DMS 273 treated with DMSO at 0.1 percent for 48 hours (cell line): ENCODE measurements around the gene INTS12.
"Not testable (repeated sequence)": the region's sequence is repeated elsewhere in the genome, so short reads cannot be mapped to it uniquely, and the experiment has no call there.

ENCODE experiments used
- DNase-seq: peaks from one replicate; lab custom pipeline; 2025; lab: John Stamatoyannopoulos, UW

The INTS12 gene, protein sequence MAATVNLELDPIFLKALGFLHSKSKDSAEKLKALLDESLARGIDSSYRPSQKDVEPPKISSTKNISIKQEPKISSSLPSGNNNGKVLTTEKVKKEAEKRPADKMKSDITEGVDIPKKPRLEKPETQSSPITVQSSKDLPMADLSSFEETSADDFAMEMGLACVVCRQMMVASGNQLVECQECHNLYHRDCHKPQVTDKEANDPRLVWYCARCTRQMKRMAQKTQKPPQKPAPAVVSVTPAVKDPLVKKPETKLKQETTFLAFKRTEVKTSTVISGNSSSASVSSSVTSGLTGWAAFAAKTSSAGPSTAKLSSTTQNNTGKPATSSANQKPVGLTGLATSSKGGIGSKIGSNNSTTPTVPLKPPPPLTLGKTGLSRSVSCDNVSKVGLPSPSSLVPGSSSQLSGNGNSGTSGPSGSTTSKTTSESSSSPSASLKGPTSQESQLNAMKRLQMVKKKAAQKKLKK

DNA sequence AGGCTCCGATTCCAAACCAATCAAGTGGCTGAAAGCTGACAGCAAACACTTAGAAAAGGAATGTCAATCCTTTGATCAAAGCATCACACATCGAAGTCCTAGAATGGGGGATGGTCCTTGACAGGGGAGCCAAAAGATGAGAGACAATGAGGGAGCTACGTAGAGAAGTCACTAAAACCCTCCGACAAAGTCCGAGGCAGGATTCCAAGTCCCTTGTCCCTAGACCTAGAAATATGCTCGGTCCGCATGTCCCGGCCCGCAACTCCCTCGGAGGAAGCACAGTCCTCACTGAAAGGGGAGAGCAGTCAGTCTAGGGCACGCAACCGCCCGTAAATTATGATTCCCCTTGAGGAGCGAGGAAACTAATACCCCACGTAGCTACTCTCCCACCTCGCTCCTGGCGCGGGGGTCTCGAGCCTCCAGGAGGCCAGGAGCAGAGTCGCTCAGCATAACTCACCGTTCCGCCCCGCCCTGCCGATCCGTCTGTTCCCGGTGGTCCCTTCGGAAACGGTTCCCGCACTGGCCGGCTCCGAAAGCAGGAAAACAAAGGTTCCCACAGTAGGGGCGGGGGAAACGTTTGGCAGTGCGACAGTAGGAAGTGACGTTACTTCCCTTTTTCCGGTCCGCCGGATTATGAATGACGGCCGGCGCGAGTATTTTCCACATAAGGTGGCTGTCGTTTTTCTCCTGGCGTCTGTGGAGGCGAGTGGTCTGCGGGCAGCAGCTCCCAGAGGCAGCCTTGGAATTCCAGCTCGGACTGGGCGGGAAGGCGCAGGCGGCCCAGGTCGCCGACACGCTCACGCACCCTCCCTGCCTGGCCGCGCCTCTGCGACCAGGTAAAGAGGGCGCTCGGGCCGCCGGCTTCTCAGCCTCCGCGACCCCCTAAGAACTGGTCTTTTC lies at the start of gene INTS12, which contains the start of gene GSTCD:
TSS of gene INTS12 (minus strand) at position 509 of the 900 bp plus-strand sequence. CDS start 8,684 bp downstream, outside the sequence.
TSS of gene GSTCD (plus strand) at position 604 of the 900 bp plus-strand sequence. CDS start 8,830 bp downstream, outside the sequence.
- DNase-seq: peak; percentile 75

DNA sequence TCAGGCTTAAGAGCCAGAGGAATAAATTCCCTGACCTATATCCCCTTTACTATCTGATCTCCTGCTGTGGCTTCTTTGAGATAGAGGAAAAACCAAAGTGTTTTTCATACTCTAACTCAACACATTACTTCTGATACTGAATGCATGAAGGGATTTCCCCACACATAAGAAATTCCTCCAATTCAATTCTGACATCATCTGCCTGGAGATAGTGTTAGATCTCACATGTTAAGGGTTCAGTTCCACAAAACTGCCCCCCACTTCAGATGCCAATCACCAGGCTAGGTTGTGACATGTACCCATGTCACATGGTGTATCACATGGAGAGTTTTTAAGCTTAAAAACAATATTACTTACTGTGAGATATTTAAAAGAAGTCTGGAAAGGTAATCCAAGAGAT lies 46.9 kb upstream of the INTS12 start:
- no peak for DNase-seq

DNA sequence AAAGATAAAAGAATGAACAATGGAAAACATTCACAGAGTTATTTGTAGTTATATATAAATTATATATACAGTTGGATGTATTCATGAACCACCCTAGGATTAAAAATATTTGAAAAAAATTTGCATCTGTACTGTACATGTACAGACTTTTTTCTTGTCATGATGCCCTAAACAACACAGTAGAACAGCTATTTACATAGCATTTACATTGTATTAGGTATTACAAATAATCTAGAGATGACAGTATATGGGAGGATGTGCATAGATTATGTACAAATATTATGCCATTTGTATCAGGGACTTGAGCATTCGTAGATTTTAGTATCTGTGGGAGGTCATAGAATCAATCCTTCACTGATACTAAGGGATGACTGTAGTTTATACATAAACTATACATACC lies 44.9 kb upstream of the INTS12 start:
- no peak for DNase-seq

DNA sequence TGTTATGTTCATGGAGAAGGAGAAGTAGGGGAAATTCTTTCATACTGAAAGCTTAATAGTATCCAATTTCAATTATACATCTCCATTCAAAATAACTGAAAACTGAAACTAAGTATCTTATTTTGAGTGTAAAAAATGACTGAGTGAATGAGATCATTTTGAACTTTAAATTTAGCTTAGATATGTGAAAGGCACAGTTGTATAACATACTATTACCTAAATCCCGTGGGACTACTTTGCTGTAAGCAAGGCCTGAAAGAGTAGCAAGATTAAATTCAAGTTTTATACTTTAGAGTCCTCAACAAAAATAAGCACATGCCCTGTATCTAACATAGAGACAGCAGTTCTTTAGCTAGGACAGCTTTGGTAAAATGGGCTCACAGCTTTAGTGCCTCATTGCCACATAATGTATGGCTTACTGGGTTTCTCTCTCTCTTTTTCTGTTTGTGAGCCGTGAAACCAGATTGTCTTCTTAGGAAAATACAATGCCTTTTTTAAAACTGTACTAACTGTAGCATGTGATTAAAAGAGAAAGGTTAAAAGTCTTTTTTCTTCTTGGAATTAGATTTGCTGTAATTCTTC lies 43.3 kb upstream of the INTS12 start:
- DNase-seq: no peak

DNA sequence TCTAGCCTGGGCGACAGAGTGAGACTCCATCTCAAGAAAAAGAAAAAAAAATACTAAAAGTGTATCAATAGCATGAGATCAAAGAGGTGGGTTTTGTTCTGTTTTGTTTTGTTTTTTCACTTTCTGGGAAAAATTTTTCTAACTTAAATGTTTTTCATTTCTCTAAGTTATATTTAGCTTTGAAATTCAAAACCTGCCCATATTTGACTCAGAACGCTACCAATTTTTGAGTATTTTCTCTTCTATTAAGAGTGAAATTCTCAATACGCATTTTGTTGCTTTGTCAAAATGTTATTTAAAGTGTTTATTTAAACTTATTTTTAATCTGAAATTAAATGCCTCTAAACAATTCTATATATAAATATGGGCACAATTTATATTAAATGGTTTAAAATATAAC lies 39.7 kb upstream of the INTS12 start:
- DNase-seq: no peak

DNA sequence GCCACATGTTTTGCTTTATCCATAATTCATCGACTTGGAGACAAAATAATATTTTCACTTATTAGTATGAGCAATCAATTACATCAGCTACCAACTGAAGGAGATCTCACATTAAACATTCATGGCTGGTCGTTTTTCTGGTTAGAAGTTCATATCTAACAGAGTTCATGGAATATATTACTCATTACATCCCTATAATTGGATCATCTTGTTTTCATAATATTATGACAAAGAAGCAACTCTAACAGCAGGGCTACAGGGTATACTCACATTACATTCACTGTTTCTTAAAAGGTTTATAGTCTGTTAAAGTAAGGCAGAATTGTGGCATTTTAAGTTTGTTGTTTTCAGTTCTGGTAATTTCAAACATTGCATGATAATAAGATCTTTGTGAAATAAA lies 33.1 kb upstream of the INTS12 start:
- no peak for DNase-seq

DNA sequence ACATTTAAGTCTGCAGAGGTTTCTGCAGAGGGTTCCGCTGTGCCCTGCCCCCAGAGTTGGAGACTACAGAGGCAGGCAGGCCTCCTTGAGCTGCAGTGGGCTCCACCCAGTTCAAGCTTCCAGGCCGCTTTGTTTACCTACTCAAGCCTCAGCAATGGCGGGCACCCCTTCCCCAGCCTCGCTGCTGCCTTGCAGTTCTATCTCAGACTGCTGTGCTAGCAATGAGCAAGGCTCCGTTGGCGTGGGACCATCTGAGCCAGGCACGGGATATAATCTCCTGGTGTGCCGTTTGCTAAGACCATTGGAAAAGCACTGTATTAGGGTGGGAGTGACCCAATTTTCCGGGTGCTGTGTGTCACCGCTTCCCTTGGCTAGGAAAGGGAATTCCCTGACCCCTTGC lies 26.7 kb upstream of the INTS12 start:
- not testable (repeated sequence) for DNase-seq

DNA sequence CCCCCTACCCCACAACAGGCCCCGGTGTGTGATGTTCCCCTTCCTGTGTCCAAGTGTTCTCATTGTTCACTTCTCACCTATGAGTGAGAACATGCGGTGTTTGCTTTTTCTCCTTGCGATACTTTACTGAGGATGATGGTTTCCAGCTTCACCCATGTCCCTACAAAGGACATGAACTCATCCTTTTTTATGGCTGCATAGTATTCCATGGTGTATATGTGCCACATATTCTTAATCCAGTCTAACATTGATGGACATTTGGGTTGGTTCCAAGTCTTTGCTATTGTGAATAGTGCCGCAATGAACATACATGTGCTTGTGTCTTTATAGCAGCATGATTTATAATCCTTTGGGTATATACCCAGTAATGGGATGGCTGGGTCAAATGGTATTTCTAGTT lies 21.4 kb upstream of the INTS12 start:
- not testable (repeated sequence) for DNase-seq

DNA sequence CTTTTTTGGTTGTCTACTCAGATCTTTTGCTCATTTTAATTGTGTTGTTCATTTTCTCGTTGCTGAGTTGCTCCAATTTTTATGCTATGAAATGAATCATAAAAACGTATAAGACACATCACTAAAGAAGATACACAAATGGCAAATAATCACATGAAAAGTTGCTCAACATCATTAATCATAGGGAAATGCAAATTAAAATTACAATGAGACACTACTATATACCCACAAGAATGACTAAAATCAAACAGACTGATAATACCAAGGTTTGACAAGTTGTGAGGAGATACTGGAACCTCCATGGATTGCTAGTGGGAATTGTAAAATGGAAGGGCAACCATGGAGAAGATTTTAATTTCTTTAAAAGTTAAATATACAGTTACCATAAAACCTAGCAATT lies 17.1 kb upstream of the INTS12 start:
- no peak for DNase-seq

DNA sequence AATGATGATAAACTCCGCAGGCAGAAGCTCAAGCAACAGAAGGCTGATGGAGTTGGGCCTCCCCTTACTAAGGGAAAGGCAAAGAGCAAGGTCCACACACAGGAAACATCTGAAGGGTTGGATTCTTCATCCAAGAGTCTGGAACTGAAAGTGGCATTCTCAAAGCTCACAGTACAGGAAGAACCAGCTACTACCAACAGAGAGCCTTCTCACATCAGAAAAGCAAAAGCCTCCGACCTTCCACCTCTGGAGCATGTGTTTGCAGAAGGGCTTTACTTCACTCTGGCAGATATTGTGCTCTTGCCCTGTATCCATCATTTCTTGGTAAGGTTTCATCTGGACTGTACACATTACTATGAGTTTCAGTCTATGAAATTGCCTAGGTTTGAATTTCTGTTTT lies 10.7 kb upstream of the INTS12 start:
- no peak for DNase-seq

DNA sequence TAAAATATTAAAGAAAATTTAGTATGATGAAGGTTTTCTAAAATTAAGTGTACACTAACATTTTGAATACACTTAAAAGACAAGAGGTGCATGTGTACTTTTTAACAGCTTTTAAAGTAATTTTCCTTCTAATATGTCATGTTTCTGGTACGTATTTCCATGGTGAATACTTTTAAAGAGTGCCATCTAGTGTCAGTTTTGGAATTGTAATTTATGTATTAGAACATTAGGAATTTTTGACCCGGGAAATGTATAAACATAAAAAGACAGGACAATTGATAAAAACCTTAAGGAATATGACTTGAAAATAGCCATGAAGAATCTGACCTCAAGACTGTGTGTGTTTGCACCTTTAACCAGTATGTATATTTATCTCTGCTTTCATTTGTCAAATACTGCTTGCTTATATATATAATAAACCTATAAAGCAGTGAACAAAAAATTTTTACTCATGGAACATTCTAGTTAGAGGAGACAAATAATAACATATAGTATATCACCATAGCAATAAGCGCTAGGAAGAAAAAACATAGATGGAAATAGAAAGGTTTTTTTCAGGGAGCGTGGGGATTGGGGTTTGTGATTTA lies 7.3 kb upstream of the INTS12 start:
- DNase-seq: peak; percentile 17

DNA sequence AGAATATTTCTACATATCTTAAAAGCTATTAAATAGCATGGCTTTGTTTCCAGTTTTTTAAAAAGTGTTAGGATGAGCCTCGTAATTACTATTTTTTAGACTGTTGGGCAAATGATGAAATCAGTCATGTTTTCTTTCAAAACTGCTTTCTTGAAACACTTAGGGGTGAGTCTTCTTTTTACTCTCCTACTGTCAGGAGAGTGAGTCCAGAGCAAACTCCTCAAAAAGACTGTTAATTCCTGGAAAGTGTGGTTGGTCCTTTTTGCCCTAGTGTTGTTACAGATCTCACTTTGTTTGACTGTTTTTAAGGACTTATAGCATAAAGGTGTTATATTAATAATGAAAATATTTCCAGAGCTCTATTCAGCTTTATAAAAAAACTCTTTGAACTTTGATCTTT lies 6.4 kb upstream of the INTS12 start:
- DNase-seq: no peak

DNA sequence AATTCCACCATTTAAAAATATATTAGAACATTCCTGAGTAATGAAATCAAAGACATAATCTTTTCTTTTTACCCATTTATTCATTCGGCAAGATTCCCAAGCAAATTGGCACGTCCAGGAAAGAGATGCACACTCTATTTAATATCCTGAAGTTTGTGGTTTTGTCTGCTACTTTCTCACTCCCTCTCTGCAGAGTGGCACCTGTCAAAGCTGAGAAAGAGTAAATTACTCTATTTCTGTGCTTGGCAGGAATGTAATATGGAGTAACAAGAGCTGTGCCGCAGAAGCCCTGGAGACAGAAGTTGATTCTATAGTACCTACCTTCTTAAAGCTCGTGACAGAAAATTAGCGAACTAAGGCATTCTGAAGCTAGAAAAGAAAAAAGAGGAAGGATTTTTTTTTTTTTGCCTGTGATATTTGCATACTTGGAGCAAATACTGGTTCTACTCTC lies 5.6 kb upstream of the INTS12 start:
- DNase-seq: no peak

DNA sequence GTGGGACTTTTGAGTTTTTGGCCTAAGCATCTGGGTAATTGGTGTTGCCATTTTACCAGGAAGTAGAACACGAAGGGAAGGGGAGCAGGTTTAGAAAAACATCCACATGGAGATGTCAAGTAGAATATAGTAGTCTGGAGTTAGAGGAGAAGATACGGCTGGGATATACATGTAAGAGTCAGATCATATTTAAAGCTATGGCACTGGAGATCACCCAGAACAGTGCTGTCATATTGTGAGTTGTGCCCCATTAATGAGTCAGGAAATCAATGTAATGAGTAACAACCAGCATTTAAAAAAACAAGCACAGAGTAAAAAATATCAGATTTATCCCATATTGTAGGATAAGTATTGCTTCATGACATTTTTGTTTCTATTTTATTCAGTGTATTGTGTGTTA lies 4.3 kb upstream of the INTS12 start:
- DNase-seq: no peak

DNA sequence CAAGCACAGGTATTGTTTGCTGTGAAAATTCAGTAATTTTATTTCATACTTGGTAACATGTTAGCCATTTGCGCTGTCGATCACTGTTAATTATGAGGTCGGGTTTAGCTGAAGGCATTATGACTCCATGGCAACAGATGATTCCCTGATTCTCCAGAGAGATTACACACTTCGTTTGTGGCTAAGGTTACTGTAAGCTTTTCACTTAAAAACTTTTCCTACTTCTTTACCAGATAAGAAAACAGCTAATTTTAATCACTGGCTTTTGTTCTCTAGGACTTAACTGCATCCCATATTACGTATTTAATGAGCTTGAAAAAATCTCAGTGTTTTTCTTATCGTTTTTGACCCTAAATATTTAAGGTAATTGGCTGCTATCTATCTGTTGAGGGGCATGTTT lies 2.2 kb upstream of the INTS12 start:
- no peak for DNase-seq

DNA sequence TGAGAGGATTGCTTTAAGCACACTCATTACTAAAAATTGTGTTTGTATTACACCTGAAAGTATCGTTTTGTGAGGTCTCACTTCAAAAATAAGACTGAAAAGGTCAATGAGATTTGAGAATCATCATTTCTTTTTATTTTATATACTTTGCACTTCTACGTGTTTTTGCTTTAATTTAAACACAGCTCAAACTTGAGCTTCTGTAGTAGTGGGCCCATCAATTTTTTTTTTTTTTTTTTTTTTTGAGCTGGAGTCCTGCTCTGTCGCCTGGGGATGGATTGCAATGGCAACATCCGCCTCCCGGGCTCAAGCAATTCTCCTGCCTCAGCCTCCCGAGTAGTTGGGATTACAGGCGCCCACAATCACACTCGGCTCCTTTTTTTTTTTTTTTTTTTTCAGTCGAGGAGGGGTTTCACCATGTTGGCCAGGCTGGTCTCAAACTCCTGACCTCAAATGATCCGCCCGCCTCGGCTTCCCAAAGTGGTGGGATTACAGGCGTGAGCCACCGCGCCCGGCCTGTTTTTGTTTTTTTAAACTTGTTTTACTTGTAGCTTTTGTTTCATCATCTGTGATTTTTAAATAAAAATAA lies 1.6 kb upstream of the INTS12 start:
- DNase-seq: no peak

DNA sequence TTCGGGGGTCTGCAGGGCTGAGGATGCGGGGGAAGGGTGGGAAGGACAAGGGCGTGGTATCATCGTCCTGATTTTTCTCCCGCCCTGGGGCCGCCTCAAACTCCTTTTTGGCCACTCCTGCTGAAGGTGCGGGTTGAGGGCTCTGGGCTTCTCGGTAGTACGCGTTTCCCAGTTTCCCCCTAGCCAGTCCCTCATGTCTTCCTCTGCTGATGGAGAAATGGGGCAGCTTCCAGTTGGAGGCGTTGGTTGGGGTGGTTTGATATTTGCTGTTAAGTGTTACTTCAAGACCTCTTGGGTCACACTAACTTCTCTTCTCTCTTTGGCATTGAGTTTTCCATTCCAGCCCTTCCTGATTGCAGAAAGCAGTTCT lies 577 bp upstream of the INTS12 start:
- no peak for DNase-seq

DNA sequence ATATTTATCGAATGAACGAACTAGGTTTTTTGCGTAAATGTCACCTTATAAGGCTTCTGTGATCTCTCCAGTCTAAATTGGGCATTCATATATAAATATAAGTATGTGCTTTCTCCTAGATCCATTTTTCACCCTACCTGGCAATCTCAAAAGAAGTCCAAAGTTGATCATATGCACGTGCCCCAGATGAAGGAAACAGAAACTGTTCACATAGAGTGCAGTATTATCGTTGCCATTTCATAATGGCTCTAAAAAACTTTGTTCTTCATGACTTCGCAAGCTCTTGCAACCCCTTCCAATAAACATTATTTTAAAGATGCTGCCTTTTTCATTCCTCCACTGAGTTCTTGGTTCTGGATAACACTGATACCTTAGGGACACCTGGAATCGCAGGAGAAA lies 708 bp downstream of the INTS12 start:
- DNase-seq: no peak

DNA sequence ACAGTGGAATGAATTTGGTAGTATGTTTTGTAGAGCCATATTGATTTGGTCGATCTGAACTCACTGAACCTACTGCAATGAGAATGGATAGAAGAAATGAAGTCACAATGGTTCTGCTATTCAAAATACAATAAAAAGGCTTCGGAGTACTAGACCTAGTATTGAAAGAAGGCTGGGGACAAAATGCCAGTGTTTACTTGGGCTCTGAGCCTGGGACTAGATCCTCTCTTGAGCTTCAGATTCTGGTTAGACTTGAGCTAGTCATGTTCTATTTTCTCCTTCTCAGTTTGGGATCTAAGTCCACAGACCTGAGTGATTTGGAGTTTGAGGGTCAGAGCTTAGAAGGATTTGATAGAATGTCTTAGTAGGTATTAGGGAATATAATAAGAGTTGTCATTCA lies 9.9 kb downstream of the INTS12 start:
- DNase-seq: no peak

DNA sequence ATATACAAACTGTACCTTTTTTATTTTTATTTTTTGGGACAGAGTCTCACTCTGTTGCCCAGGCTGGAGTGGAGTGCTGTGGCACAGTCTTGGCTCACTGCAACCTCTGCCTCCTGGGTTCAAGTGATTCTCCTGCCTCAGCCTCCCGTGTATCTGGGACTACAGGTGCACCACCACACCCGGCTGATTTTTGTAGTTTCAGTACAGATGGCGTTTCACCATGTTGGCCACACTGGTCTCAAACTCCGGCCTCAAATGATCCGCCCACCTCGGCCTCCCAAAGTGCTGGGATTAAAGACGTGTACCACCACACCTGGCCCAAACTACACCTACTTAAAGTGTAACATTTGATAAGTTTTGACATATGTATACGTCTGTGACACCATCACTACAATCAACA lies 12.7 kb downstream of the INTS12 start:
- DNase-seq: not testable (repeated sequence)

DNA sequence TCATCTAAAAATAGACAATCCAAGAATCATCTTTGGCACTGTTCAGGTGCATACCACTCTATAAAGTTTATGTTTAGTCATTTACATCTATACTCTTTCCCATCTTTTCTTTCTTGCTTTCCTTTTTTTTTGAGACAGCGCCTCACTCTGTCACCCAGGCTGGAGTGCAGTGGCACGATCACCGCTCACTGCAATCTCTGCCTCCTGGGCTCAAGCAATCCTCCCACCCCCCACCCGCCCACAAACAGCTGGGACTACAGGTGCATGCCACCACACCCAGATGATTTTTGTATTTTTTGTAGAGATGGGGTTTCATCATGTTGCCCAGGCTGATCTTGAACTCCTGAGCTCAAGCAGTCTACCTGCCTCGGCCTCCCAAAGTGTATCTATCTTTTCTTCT lies 13.7 kb downstream of the INTS12 start:
- not testable (repeated sequence) for DNase-seq

DNA sequence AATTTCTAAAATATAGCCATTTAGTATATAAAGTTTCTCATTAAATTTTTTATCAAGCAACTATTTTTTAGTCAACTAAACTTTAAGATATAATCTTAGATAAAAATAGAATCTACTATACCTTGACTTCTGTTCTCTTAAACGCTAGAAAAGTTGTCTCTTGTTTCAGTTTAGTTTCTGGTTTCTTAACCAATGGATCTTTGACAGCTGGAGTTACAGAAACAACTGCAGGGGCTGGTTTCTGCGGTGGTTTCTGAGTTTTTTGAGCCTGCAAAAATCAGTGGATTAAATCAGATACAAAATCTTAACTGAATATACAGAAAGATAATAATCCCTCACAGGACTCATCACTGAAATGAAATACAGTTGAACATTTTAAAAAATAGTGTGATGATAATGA lies 21.9 kb downstream of the INTS12 start:
- no peak for DNase-seq
